GM18861 (cell line): ENCODE measurements around the gene ARSG.
"Not testable (repeated sequence)": the region's sequence is repeated elsewhere in the genome, so short reads cannot be mapped to it uniquely, and the experiment has no call there.

Experiments used
- ATAC-seq: cut with Tn5 transposase; IDR thresholded peaks from one replicate; pipeline ENCODE4 v1.9.1; 2021; ENCODE audit not compliant: unreplicated experiment

ARSG gene

DNA sequence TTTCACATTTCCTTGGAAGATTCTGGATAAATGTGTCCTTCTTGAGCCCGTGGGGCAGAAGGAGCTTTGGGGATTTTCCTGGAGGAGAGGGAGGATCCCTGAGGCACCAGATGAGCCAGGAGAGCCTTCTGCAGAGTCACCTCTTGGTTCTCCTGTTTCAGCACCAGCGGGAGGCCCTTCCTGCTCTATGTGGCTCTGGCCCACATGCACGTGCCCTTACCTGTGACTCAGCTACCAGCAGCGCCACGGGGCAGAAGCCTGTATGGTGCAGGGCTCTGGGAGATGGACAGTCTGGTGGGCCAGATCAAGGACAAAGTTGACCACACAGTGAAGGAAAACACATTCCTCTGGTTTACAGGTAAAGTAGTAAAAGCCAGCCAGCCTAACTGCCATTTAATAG is 77.1 kb downstream of the ARSG start:
- no peak for ATAC-seq

- ATAC-seq, result no peak
Measured at GRCh38 chr17:68375566-68375965, 84.3 kb downstream of the ARSG start.

DNA sequence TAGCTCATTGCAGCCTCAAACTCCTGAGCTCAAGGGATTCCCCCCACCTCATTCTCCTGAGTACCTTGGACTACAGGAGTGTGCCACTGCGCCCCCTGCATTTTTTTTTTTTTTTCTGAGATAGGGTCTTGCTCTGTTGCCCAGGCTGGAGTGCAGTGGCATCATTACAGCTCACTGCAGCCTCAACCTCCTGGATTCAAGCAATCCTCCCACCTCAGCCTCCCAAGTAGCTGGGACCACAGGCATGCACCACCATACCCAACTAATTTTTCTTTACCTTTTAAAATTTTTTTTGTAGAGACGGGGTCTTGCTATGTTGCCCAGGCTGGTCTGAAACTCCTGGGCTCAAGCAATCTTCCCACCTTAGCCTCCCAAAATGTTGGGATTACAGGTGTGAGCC is 84.9 kb downstream of the ARSG start:
- not testable (repeated sequence) for ATAC-seq

- no peak for ATAC-seq
Measured at GRCh38 chr17:68377771-68378267, 86.5 kb downstream of the ARSG start.

DNA sequence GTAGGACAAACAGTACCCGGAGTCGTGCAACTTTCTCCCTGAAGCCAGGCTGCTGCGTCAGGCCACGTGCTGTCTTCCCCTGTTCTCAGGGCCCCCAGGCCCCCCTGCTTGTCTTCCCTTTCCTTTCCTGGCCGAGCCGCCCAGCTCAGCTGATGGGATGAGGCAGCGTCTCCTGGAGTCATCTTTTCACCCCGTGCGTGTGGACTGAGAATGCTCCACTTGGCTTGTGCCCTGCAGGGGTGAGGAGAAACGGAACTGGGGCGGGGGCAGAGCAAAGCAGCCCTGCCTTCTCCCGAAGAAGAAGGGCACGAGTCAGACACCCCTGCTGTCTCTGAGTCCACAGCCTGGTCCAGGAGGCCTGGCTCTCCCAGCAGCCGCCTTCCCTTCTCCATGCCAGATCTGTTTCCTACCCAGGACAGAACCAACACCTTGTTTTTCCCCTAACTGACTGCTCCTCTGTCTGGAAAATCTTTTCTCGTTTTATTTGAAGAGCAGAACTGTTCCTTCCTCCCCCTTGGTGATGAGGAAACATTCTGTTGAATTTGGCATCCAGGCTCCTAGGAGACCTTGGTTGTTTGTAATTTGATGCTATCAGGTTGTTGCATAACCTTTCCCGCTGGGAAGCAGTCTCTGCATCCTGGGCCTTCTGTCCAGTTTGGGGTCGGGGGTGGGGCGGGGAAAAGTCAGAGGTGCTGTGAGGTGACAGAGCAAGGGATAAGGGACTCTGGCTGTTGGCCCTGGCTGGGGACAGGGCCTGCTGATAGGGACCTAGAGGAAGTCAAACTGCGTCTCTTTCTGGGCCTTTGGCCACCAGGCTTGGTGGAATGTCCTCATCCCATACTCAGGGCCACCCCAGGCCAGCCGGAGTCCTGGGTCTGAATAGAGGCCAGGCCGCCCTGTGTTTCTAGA is 87.2 kb downstream of the ARSG start:
- ATAC-seq, result no peak

DNA sequence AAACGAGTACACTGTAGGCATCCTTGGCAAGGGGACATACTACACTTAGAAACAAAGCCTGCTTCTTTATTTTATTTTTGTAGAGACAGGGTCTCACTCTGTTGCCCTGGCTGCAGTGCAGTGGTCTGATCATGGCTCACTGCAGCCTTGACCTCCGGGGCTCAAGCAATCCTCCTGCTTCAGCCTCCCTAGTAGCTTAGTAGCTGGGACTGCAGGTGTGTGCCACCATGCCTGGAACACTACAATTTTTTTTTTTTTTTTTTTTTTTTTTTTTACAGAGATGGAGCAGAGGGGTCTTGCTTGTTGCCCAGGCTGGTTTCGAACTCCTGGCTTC is 87.8 kb downstream of the ARSG start:
- no peak for ATAC-seq

DNA sequence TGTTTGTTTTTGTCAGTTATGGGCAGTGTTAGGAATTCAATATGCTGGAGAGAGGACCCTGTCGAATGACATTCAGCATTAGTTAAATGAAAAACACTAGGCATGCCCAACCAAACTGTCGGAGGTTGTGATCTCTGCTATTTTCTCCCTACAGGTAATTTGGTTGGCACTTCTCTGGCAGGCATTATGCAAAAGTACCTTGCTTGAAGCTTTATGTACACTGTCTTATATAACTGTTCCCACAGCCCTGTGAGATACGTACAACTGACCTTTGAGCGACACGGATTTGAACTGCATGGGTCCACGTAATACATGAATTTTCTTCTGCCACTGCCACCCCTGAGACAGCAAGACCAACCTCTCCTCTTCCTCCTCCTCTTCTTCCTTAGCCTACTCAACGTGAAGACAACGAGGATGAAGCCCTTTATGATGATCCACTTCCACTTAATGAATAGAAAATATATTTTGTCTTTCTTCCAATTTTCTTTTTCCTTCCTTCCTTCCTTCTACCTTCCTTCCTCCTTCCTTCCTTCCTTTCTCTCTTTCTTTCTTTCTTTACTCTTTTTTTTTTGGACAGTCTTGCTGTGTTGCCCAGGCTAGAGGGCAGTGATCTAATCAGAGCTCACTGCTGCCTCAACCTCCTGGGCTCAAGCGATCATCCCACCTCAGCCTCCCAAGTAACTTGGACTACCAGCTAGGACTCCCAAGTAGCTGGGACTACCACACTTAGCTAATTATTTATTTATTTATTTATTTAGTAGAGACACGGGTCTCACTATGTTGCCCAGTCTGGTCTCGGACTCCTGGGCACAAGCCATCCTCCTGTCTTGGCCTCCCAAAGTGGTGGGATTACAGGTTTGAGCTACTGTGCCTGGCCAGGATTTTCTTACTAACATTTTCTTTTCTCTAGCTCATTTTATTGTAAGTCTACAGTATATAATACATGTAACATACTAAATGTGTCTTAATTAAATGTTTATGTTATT is 88.7 kb downstream of the ARSG start:
- no peak for ATAC-seq

DNA sequence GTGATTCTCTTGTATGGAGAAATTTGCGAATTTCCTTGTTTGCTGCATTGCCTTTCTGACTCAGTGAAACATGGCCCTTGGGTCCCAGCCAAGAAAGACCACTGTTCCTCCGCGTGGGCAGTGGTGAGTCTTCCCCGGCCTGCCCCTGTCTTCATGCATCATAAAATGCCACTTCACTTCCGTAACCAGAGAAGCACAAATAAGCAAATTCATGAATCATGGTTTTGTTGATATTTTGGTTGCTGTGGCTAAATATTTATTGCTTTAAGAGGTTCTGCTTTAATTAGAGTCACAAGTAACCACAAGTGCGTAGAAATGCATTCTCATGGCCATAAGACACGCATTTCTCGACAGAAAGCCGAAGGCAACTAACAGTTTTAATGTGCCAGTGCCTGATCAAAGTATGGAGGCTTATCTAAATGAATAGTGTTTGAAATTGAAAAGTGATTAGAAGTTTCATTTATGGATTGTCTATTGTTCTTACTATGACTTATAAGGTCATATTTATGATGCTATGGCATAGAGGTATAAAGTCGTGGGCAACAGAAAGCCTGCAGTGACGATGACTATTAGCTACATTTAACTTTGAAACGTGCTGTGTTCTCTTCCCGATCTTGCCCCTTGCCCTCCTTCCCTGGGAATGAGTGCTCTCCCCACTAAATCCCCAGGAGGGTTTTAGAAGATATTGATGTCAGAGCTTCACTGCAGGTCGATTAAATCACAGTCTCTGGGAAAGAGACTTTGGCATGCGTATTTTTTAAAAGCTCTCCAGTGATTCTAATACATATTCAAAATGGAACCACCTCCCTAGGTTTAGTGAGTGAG is 90.0 kb downstream of the ARSG start:
- ATAC-seq, result no peak

DNA sequence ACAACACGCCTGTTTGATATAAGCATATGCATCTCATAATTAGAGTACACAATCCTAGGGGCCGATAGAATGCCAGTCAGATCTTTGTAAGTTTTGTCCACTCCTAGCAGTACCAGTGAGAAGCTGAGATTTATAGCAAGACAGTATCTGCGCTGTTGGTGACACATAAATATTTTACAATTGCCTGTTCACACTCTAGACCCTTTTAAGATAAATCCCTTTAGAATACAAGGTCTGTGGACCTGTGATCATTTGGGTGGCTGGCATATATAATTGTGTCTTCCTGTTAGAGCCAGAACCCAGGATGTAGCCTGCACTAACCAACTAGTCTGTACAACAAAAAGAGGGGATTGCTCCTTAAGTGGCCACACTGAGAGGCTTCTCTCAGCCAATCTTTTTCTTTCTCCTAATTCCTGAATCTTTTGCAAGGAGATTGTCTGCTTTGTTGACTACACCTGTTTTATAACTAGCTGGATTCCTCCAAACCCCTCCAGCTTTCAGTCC is 91.3 kb downstream of the ARSG start:
- ATAC-seq, result no peak

- ATAC-seq, result no peak
Measured at GRCh38 chr17:68383120-68383442, 91.8 kb downstream of the ARSG start.

- no peak for ATAC-seq
Measured at GRCh38 chr17:68383443-68384321, 92.4 kb downstream of the ARSG start.

DNA sequence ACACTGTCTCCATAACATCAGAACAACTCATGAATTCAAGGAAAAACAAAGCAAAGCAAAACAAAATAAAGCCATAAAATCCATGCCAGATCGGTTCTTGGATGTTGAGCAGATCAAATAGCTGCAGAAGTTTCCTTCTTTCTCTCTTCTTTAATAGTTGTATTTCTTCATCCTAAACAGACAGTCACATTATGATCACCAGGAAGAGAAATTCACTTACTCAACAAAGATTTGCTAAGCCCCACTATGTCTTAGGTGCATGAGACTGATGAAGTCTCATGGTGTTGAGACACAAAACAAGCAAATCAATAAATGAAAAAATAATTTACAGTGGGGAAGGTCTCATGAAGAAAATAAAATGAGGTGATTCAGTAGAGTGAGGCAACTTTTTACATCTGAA is 93.2 kb downstream of the ARSG start:
- no peak for ATAC-seq

DNA sequence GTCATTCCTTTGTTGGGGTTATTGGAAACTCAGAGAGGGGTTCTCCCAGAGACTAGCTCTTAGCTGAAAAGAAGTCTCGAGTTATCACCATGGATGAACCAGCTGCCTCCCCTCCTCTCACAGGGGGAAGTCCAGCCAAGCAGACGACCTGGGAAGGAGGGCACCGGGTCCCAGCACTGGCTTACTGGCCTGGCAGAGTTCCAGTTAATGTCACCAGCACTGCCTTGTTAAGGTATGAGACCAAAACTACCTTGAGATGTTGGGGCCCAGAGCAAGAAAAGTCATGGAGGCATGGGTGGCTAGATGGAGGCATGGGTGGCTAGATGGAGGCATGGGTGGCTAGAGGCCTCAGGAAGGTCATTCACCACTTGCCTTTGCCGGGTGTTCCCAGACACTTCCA is 93.6 kb downstream of the ARSG start:
- ATAC-seq, result no peak

DNA sequence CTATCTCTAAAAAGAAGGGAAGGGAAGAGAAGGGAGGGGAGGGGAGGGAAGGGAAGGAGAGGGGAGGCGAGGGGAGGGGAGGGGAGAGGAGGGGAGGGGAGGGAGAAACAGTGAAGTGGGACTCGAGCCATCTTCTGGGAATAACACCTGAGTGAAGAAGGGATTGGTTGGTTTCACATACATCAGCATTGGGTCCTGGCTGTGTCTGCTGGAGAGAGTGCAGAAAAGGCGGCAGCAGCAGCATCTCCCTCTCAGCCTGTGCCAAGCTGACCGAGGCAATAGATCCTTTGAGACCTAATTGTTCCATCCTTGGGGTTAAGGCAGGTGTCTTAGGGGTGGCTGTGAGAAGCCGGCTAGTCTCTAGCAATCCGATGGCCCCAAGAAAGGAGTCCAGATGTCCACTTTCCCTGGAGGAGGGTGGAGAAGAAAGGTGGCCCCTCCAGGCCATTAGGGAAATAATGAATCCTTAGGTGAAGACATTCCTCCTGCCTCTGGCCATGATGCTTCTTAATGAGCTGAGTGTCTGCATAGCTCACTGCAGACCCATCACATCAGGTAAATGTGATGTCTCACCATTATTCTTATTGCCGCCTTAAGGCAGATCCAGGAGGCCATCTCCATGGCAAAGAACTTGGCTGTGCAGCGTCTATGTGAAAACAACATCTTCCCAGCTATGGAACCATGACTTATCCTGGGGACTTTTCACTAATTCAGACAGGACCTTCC is 94.4 kb downstream of the ARSG start:
- ATAC-seq, result no peak

- no peak for ATAC-seq
Measured at GRCh38 chr17:68387435-68388218, 96.3 kb downstream of the ARSG start.

GRCh38 chr17:68389041-68389440 is 97.7 kb downstream of the ARSG start:
- ATAC-seq, result no peak

DNA sequence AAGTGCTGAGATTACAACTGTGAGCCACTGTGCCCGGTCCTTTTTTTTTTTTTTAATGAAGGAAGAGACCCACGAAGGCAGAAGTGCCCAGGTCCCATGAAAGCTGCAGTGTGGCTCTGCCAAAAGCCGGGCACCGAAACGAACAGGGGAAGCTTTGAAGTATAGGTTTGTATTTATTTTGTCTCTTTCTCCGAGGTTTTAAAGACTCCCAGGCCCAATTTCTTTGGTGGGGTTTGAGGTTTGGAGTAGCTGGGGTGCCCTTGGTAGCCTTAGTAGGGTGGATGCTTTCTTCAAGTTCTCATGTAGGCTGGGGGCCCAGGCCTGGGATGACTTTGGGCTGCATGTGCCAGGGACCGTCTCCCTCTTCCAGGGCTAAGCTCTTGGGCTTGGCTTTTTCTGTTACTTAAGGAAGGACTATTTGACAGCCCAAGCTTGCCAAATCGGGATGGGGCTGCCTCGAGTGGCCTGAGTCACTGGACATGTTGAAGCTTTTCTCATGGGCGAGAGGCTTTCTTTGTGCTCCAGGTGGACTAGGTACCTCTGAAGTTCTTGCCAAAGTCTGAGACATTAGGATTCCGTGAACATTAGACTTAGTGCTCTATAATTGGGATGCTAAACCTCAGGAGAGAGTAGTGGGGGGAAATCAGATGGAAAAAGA is 99.7 kb downstream of the ARSG start:
- ATAC-seq, result no peak
